HepG2 (cell line): ENCODE measurements around the gene PTPRH. TPM values are rescaled to one million over a fixed set of nuclear protein-coding genes. Genes with fewer than 3 reads are reported as not detected.

Experiments used
- ATF7-NPFF ChIP-seq: sonication (generic); formaldehyde crosslinking; IDR thresholded peaks from 2 replicates; pipeline ENCODE4 v1.8.1; 2023; ENCODE audit warnings: mild to moderate bottlenecking, low read depth, missing genetic modification reagents, moderate library complexity
- BRCA1 ChIP-seq: sonication (generic); formaldehyde crosslinking; IDR thresholded peaks from 2 replicates; pipeline ENCODE4 v1.4.0; 2020; ENCODE audit warnings: missing genetic modification reagents
- CHCHD3 ChIP-seq: sonication (generic); formaldehyde crosslinking; IDR thresholded peaks from 2 replicates; pipeline ENCODE4 v1.8.0; 2022; ENCODE audit warnings: mild to moderate bottlenecking, missing genetic modification reagents, moderate library complexity
- HNF1A ChIP-seq, 2 experiments: sonication (generic) in 1 of 2; formaldehyde crosslinking in 1 of 2; IDR thresholded peaks; 2 replicates each; pipeline versions ENCODE4 v1.4.0 to v1.6.1; 2016 to 2020; ENCODE audit warnings: borderline replicate concordance in 1 of 2, low read depth in 1 of 2, mild to moderate bottlenecking in 1 of 2, missing genetic modification reagents in 1 of 2
- SCMH1 ChIP-seq: sonication (generic); formaldehyde crosslinking; IDR thresholded peaks from 2 replicates; pipeline ENCODE4 v1.9.0; 2021; ENCODE audit warnings: missing genetic modification reagents, mild to moderate bottlenecking, borderline replicate concordance
- ZFAT ChIP-seq: sonication (generic); formaldehyde crosslinking; conservative IDR thresholded peaks from 2 replicates; pipeline ENCODE4 v1.8.1; 2023; ENCODE audit warnings: missing genetic modification reagents, inconsistent platforms
- ZSCAN22 ChIP-seq: sonication (generic); formaldehyde crosslinking; IDR thresholded peaks from 2 replicates; pipeline ENCODE4 v1.4.0; 2020; ENCODE audit warnings: mild to moderate bottlenecking, missing genetic modification reagents
- polyA plus RNA-seq, 8 experiments: library from polyadenylated mRNA; depleted of rRNA in 3 of 8; stranded (reverse) in 7 of 8; unstranded in 1 of 8; fragments of >200 nt; fragmentation: Illumina TruSeq in 4 of 8; extraction: Trizol in 4 of 8; gene quantifications; 2 replicates each; pipeline versions ENCODE4 v1.2.1 to v1.2.3, GENCODE V29; 2011 to 2016; ENCODE audit warnings: low read depth in 4 of 8, missing spikeins in 1 of 8, mixed read lengths in 1 of 8; ENCODE audit not compliant: insufficient read depth in 1 of 8
- total RNA-seq, 5 experiments: library from RNA; depleted of rRNA; stranded (reverse); fragments of >200 nt; fragmentation: Illumina TruSeq; extraction: Trizol; gene quantifications; 2 replicates each; pipeline ENCODE4 v1.2.3, GENCODE V29; 2016; ENCODE audit warnings: low read depth in 1 of 5
- TF ChIP-seq, protein P1 (sequence below): sonication (generic); formaldehyde crosslinking; IDR thresholded peaks from 2 replicates; pipeline ENCODE4 v1.8.1; 2022; ENCODE audit warnings: low read depth, mild to moderate bottlenecking, missing genetic modification reagents
- TF ChIP-seq, protein P2 (sequence below): IDR thresholded peaks from 2 replicates; pipeline ENCODE4 v1.6.1; 2016; ENCODE audit warnings: missing biosample characterization, missing genetic modification reagents, low read depth
- TF ChIP-seq, protein P3 (sequence below): sonication (generic); formaldehyde crosslinking; IDR thresholded peaks from 2 replicates; pipeline ENCODE4 v1.9.0; 2021; ENCODE audit warnings: mild to moderate bottlenecking, missing genetic modification reagents
- TF ChIP-seq, protein P4 (sequence below): sonication (generic); formaldehyde crosslinking; IDR thresholded peaks from 2 replicates; pipeline ENCODE4 v1.5.1; 2020; ENCODE audit warnings: missing genetic modification reagents, mild to moderate bottlenecking, borderline replicate concordance

Gene PTPRH
- total and polyA plus RNA-seq, 2 of the 13 experiments (the other 11 are each of a cell fraction or from before 2014, with no cell fraction given) = 14.7 to 125 TPM

GRCh38 chr19:55216461-55217198 lies 7.3 kb upstream of the PTPRH start (continued):
- peak; percentile 62 for TF ChIP-seq HNF1A (IDR thresholded peaks at IDR 0.05; ENCODE audit: low read depth)
- peak; percentile 66 for TF ChIP-seq HNF1A (CRISPR knock-in tag; IDR thresholded peaks at IDR 0.05; ENCODE audit: borderline replicate concordance)
- TF ChIP-seq CHCHD3 = peak; percentile 97; the same call in 1 of the 2 replicates
- peak; percentile 86 for TF ChIP-seq ZSCAN22 (CRISPR knock-in tag)
- TF ChIP-seq, protein P1, sequence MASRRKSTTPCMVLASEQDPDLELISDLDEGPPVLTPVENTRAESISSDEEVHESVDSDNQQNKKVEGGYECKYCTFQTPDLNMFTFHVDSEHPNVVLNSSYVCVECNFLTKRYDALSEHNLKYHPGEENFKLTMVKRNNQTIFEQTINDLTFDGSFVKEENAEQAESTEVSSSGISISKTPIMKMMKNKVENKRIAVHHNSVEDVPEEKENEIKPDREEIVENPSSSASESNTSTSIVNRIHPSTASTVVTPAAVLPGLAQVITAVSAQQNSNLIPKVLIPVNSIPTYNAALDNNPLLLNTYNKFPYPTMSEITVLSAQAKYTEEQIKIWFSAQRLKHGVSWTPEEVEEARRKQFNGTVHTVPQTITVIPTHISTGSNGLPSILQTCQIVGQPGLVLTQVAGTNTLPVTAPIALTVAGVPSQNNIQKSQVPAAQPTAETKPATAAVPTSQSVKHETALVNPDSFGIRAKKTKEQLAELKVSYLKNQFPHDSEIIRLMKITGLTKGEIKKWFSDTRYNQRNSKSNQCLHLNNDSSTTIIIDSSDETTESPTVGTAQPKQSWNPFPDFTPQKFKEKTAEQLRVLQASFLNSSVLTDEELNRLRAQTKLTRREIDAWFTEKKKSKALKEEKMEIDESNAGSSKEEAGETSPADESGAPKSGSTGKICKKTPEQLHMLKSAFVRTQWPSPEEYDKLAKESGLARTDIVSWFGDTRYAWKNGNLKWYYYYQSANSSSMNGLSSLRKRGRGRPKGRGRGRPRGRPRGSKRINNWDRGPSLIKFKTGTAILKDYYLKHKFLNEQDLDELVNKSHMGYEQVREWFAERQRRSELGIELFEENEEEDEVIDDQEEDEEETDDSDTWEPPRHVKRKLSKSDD (CRISPR knock-in tag) = peak; percentile 69; the same call in 1 of the 2 replicates
- TF ChIP-seq, protein P2, sequence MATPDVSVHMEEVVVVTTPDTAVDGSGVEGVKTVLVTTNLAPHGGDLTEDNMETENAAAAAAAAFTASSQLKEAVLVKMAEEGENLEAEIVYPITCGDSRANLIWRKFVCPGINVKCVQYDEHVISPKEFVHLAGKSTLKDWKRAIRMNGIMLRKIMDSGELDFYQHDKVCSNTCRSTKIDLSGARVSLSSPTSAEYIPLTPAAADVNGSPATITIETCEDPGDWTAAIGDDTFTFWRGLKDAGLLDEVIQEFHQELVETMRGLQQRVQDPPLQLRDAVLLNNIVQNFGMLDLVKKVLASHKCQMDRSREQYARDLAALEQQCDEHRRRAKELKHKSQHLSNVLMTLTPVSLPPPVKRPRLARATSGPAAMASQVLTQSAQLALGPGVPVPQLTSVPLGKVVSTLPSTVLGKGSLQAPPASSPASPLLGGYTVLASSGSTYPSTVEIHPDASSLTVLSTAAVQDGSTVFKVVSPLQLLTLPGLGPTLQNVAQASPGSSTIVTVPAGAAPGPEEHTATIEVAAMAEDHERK (CRISPR knock-in tag) = no peak
- peak; percentile 89; the same call in 1 of the 2 replicates for TF ChIP-seq ZFAT (CRISPR knock-in tag)
- no peak for TF ChIP-seq SCMH1 (CRISPR knock-in tag)
- peak; percentile 87 for TF ChIP-seq ATF7-NPFF (CRISPR knock-in tag)
- TF ChIP-seq, protein P3, sequence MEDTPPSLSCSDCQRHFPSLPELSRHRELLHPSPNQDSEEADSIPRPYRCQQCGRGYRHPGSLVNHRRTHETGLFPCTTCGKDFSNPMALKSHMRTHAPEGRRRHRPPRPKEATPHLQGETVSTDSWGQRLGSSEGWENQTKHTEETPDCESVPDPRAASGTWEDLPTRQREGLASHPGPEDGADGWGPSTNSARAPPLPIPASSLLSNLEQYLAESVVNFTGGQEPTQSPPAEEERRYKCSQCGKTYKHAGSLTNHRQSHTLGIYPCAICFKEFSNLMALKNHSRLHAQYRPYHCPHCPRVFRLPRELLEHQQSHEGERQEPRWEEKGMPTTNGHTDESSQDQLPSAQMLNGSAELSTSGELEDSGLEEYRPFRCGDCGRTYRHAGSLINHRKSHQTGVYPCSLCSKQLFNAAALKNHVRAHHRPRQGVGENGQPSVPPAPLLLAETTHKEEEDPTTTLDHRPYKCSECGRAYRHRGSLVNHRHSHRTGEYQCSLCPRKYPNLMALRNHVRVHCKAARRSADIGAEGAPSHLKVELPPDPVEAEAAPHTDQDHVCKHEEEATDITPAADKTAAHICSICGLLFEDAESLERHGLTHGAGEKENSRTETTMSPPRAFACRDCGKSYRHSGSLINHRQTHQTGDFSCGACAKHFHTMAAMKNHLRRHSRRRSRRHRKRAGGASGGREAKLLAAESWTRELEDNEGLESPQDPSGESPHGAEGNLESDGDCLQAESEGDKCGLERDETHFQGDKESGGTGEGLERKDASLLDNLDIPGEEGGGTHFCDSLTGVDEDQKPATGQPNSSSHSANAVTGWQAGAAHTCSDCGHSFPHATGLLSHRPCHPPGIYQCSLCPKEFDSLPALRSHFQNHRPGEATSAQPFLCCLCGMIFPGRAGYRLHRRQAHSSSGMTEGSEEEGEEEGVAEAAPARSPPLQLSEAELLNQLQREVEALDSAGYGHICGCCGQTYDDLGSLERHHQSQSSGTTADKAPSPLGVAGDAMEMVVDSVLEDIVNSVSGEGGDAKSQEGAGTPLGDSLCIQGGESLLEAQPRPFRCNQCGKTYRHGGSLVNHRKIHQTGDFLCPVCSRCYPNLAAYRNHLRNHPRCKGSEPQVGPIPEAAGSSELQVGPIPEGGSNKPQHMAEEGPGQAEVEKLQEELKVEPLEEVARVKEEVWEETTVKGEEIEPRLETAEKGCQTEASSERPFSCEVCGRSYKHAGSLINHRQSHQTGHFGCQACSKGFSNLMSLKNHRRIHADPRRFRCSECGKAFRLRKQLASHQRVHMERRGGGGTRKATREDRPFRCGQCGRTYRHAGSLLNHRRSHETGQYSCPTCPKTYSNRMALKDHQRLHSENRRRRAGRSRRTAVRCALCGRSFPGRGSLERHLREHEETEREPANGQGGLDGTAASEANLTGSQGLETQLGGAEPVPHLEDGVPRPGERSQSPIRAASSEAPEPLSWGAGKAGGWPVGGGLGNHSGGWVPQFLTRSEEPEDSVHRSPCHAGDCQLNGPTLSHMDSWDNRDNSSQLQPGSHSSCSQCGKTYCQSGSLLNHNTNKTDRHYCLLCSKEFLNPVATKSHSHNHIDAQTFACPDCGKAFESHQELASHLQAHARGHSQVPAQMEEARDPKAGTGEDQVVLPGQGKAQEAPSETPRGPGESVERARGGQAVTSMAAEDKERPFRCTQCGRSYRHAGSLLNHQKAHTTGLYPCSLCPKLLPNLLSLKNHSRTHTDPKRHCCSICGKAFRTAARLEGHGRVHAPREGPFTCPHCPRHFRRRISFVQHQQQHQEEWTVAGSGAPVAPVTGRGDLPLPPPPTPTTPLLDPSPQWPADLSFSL (CRISPR knock-in tag) = peak; percentile 66
- TF ChIP-seq, protein P4, sequence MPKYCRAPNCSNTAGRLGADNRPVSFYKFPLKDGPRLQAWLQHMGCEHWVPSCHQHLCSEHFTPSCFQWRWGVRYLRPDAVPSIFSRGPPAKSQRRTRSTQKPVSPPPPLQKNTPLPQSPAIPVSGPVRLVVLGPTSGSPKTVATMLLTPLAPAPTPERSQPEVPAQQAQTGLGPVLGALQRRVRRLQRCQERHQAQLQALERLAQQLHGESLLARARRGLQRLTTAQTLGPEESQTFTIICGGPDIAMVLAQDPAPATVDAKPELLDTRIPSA (CRISPR knock-in tag) = no peak
- TF ChIP-seq BRCA1 (CRISPR knock-in tag) = peak; percentile 99
